Type B pancreatic cell (in vitro differentiated cells): ENCODE data around the gene ARHGEF25. TPM values are rescaled to one million over a fixed set of nuclear protein-coding genes. Genes with fewer than 3 reads are reported as not detected.

Experiments
- DNase-seq: peaks from one replicate; pipeline ENCODE4 v3.0.0; 2021; ENCODE audit warnings: mixed read lengths; ENCODE audit not compliant: unreplicated experiment; ENCODE audit errors: extremely low spot score
- H3K27ac Mint-ChIP-seq: 2 replicates; pipeline ENCODE4 v1.8.0; 2021; ENCODE audit warnings: mild to moderate bottlenecking, mixed read lengths
- H3K27me3 Mint-ChIP-seq: 2 replicates; pipeline ENCODE4 v1.8.0; 2021; ENCODE audit warnings: mixed read lengths
- H3K36me3 Mint-ChIP-seq: 2 replicates; pipeline ENCODE4 v1.8.0; 2021; ENCODE audit warnings: mixed read lengths
- H3K4me1 Mint-ChIP-seq: one replicate; pipeline ENCODE4 v1.8.0; 2021; ENCODE audit warnings: mixed read lengths; ENCODE audit not compliant: unreplicated experiment
- H3K4me3 Mint-ChIP-seq: 2 replicates; pipeline ENCODE4 v1.8.0; 2021; ENCODE audit warnings: mild to moderate bottlenecking, mixed read lengths
- H3K9me3 Mint-ChIP-seq: 2 replicates; pipeline ENCODE4 v1.8.0; 2021; ENCODE audit warnings: mixed read lengths
- total RNA-seq: library from RNA; stranded (reverse); gene quantifications from 2 replicates; pipeline ENCODE4 v1.2.1, GENCODE V29; 2021; ENCODE audit warnings: low replicate concordance
- TF ChIP-seq, protein P1 (sequence below): fragments of 200-600 bp; sonication (generic); conservative IDR thresholded peaks from 2 replicates; pipeline ENCODE4 v1.5.0; 2021; ENCODE audit warnings: antibody characterized with exemption, mild to moderate bottlenecking

The ARHGEF25 gene
- total RNA-seq, 1 donor from 2014 or later: 34.6 TPM

DNA sequence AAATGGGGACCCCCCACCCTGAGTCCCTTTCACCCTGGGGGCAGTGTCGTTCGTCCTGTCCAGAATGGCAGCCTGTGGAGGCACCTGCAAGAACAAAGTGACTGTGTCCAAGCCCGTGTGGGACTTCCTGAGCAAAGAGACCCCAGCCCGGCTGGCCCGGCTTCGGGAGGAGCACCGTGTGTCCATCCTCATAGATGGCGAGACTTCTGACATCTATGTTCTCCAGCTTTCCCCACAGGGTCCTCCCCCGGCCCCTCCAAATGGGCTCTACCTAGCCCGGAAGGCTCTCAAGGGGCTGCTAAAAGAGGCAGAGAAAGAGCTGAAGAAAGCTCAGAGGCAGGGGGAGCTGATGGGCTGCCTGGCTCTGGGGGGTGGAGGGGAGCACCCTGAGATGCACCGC, 4.4 kb upstream of the ARHGEF25 start:
- Mint-ChIP-seq H3K9me3 (no peaks in the 10 kb centered on the region), H3K36me3 (peaks cover 11% of the 10 kb centered on the region), H3K4me1 (peaks cover 25% of the 10 kb centered on the region), H3K4me3 (peak overlapping the region; percentile 91), H3K27me3 (peaks cover 5% of the 10 kb centered on the region), H3K27ac (no peak overlapping the region)
- TF ChIP-seq, protein P1, sequence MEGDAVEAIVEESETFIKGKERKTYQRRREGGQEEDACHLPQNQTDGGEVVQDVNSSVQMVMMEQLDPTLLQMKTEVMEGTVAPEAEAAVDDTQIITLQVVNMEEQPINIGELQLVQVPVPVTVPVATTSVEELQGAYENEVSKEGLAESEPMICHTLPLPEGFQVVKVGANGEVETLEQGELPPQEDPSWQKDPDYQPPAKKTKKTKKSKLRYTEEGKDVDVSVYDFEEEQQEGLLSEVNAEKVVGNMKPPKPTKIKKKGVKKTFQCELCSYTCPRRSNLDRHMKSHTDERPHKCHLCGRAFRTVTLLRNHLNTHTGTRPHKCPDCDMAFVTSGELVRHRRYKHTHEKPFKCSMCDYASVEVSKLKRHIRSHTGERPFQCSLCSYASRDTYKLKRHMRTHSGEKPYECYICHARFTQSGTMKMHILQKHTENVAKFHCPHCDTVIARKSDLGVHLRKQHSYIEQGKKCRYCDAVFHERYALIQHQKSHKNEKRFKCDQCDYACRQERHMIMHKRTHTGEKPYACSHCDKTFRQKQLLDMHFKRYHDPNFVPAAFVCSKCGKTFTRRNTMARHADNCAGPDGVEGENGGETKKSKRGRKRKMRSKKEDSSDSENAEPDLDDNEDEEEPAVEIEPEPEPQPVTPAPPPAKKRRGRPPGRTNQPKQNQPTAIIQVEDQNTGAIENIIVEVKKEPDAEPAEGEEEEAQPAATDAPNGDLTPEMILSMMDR: no peak
- DNase-seq: no peak

DNA sequence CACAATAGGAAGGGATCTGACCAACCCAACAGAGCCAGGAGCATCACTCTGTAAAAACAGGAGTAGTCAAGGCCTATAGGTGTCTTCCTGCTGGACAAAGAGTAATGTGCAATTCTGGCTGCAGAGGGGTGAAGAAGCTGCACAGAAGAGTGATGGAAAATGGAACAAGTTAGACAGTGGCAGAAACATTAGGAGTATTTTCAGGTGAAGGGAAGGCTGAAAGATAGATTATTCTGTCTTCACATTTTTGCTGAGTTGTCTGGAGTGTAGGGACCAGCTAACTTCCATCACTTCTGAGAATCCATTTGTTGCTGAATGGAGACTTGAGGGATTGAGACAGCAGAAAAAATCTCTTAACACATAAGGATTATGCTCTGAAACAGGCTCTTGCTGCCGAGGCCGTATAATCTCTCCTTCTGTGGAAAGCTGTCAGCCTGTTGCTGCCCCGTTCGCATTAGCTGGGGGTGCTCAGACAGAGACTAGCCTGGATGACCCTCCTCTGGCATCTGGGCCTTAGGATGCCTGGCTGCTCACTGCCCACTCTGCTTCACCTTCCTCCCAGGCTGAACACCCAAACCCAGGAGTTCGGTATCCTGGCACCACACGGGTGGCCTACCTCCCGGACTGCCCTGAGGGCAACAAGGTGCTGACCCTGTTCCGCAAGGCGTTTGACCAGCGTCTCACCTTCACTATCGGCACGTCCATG, 3.1 kb upstream of the ARHGEF25 start:
- Mint-ChIP-seq H3K27ac (no peak overlapping the region), H3K4me1 (peaks cover 25% of the 10 kb centered on the region), H3K36me3 (peaks cover 4% of the 10 kb centered on the region), H3K27me3 (peaks cover 10% of the 10 kb centered on the region), H3K9me3 (no peaks in the 10 kb centered on the region), H3K4me3 (peak overlapping the region; percentile 17)
- TF ChIP-seq, protein P1: no peak
- DNase-seq: no peak

DNA sequence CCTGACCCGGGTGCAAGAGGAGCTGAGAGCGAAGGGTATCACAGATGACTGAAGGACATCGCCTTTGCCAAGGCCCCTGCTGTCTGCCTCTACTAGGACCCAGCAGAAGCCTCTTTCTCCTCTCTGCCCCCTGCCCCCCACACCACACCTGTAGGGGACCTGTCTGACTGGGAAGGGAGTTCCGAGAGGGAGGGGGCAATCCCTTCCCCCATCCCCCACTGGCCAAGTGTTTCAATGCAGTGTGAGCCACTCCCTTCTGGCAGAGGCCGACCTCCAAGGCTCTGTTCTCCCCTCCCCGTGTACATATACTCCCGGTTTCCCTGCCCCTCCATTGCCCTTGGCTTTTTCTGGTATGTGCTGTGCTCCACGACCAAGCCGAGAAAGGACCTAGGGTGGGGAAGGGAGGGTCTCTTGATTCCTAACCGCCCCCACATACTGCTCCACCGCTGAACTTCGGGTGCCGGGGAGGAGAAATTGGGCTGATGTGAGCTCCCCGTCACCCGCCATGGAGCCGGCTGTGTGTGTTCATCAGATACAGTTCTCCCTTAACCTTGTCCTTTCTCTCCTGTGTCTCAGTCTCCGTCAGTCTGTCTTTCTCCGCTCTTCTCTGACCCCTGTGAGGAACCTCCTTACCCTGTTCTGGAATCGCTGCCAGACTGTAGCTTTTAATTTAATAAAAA, 2.0 kb upstream of the ARHGEF25 start:
- TF ChIP-seq, protein P1: no peak
- Mint-ChIP-seq H3K9me3 (no peaks in the 10 kb centered on the region), H3K27me3 (peaks cover 10% of the 10 kb centered on the region), H3K36me3 (peaks cover 4% of the 10 kb centered on the region), H3K4me3 (peak overlapping the region; percentile 57), H3K27ac (peak overlapping the region; percentile 61), H3K4me1 (peaks cover 14% of the 10 kb centered on the region)
- DNase-seq: no peak

DNA sequence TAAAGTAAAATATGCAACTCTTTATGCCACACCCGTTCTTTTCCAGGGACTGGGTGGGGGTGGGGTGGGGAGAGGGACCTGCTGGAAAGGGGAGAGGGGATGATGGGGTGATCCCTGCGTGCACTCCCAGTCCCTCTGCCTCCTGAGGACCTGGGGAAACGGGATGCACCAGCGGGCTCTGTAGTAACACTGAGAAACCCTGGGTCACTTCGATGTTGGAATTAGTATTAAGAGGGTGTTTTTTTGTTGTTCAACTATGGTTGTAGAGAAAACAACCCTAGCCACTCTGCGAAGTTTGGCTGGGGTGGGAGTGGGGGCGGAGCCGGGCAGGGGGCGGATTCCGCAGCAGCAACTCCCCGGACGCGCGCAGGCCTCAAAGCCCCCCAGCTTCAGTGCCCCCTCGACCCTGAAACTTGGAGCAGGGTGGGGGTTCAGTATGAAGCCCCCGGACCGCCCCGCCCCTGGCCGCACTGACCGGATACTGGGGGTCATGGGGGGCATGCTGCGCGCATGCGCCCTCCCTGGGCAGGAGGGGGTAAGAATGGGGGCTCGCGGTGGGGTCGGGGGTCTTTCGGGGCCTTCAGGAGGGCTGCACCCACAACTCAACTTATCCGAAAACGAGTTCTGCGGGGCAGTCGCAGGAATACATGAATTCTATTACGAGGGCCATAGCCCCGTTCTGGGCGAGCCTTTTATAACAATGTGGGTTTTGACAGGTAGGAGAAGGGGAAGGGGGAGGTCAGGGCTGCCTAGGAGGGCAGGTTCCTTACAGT, 1.3 kb upstream of the ARHGEF25 start:
- TF ChIP-seq, protein P1: no peak
- peaks cover 13% of the 10 kb centered on the region for H3K4me1 Mint-ChIP-seq
- H3K36me3 Mint-ChIP-seq: peaks cover 4% of the 10 kb centered on the region
- peak overlapping the region; percentile 87 for H3K4me3 Mint-ChIP-seq
- no peaks in the 10 kb centered on the region for H3K9me3 Mint-ChIP-seq
- peak overlapping the region; percentile 61 for H3K27ac Mint-ChIP-seq
- peaks cover 10% of the 10 kb centered on the region for H3K27me3 Mint-ChIP-seq
- no peak for DNase-seq

DNA sequence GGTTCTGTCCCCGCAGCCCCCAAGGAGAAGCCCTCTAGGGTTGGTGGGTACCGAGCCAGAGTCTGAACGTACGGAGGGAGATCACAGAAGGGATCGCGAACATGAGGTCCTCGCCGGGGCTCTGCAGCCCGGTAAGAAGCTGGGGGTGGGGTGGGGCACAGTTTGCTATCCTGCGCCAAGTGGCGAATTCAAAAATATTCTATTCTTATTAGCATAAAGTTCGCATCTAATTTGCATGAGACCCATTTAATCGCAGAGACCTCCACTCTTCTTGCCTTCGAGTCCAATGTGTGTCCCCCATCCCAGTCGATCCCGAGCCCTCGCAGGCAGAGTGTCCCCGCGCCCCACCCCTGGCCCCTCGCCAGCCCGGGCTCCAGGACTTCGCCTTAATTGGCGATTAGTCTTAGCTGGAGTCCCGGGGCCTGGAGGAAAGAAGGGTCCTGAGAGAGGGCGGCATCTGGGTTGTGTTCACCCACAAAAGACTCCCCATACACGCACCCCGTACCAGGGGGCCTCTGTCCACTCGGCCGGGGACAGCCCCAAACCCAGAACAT, 604 bp upstream of the ARHGEF25 start:
- no peak for DNase-seq
- H3K4me1 Mint-ChIP-seq: peaks cover 8% of the 10 kb centered on the region
- peak overlapping the region; percentile 87 for H3K4me3 Mint-ChIP-seq
- no peaks in the 10 kb centered on the region for H3K9me3 Mint-ChIP-seq
- peaks cover 12% of the 10 kb centered on the region for H3K27me3 Mint-ChIP-seq
- TF ChIP-seq, protein P1: no peak
- peaks cover 4% of the 10 kb centered on the region for H3K36me3 Mint-ChIP-seq
- peak overlapping the region; percentile 43 for H3K27ac Mint-ChIP-seq
